ENCODE results near the gene CXorf66. TPM values are rescaled to one million over a fixed set of nuclear protein-coding genes. Genes with fewer than 3 reads are reported as not detected.
A peak's percentile ranks its signal among the peaks of the same experiment; 100 is the strongest.

CXorf66 gene
- total RNA-seq, 1 experiment from 2014 or later, result not detected

- ATAC-seq (no peak), DNase-seq (ENCODE audit: low read depth, low spot score) (no peak)
- BruUV-seq (replicated peaks), result no TSS peak
- CTCF ChIA-PET, result no interaction called here
- in situ Hi-C loops (cut with HindIII; ENCODE audit: low pct_unique_long_range_greater_than_20kb, low sequenced_read_pairs), result no loop called here
- POLR2A ChIA-PET, result no interaction called here
- Histone ChIP-seq H3K27me3 (ENCODE audit: control insufficient read depth, insufficient read depth, low read length) (no peaks in the 10 kb centered on the region), H3K9me3 (ENCODE audit: control insufficient read depth, insufficient read depth, low read depth, low read length) (no peaks in the 10 kb centered on the region), H3K36me3 (ENCODE audit: control insufficient read depth, insufficient read depth, low read length) (no peaks in the 10 kb centered on the region; the same call in 1 of the 2 replicates), H3K4me3 (ENCODE audit: low read depth in 2 of 2, low read length in 2 of 2) (peak overlapping the region; percentile 76 to 93; a peak in 3 of 4 replicates), H3K4me1 (ENCODE audit: control insufficient read depth, insufficient read depth, low read length) (peaks cover 21% of the 10 kb centered on the region), H3K27ac (ENCODE audit: low read length) (peak overlapping the region; percentile 30)
- TF ChIP-seq SIN3A (IDR thresholded peaks at IDR 0.05; ENCODE audit: borderline replicate concordance, insufficient read depth, low read depth, low read length) (no peak), POLR2AphosphoS5 (IDR thresholded peaks at IDR 0.05; ENCODE audit: low read depth, low read length) (no peak), CTCF (IDR thresholded peaks at IDR 0.05) (no peak), TCF7L2 (IDR thresholded peaks at IDR 0.05; ENCODE audit: low read depth, low read length) (no peak), REST (IDR thresholded peaks at IDR 0.05; ENCODE audit: insufficient read depth in 1 of 2, low read depth in 2 of 2, low read length in 1 of 2) (no peak)
- intact Hi-C loops (cut with micrococcal nuclease; ENCODE audit: unreplicated experiment), result no loop called here
Observed at GRCh38 chrX:139930401-139930800, 34.9 kb downstream of the CXorf66 start.

GRCh38 chrX:139929876-139930275, 35.4 kb downstream of the CXorf66 start:
- intact Hi-C loops (cut with micrococcal nuclease; ENCODE audit: unreplicated experiment), result no loop called here
- Histone ChIP-seq H3K4me1 (ENCODE audit: control insufficient read depth, insufficient read depth, low read length) (peaks cover 21% of the 10 kb centered on the region), H3K36me3 (ENCODE audit: control insufficient read depth, insufficient read depth, low read length) (no peaks in the 10 kb centered on the region; the same call in 1 of the 2 replicates), H3K9me3 (ENCODE audit: control insufficient read depth, insufficient read depth, low read depth, low read length) (no peaks in the 10 kb centered on the region), H3K27ac (ENCODE audit: low read length) (0 out of 2 replicates have a peak overlapping the region, but pooled peaks have one; percentile 31), H3K4me3 (ENCODE audit: low read depth in 2 of 2, low read length in 2 of 2) (peak overlapping the region in 1 of 2 experiments; percentile 8; a peak in 1 of 4 replicates), H3K27me3 (ENCODE audit: control insufficient read depth, insufficient read depth, low read length) (no peaks in the 10 kb centered on the region)
- no TSS peak for BruUV-seq (replicated peaks)
- DNase-seq (ENCODE audit: low read depth, low spot score) (no peak), ATAC-seq (no peak)
- in situ Hi-C loops (cut with HindIII; ENCODE audit: low pct_unique_long_range_greater_than_20kb, low sequenced_read_pairs), result no loop called here
- POLR2A ChIA-PET, result no interaction called here
- TF ChIP-seq POLR2AphosphoS5 (IDR thresholded peaks at IDR 0.05; ENCODE audit: low read depth, low read length), result no peak
- TF ChIP-seq TCF7L2 (IDR thresholded peaks at IDR 0.05; ENCODE audit: low read depth, low read length), result no peak
- no peak for TF ChIP-seq REST (IDR thresholded peaks at IDR 0.05; ENCODE audit: insufficient read depth in 1 of 2, low read depth in 2 of 2, low read length in 1 of 2)
- TF ChIP-seq CTCF (IDR thresholded peaks at IDR 0.05), result no peak
- no peak for TF ChIP-seq SIN3A (IDR thresholded peaks at IDR 0.05; ENCODE audit: borderline replicate concordance, insufficient read depth, low read depth, low read length)
- CTCF ChIA-PET, result no interaction called here

Data from Panc1 (cell line).